HG03460 (cell line): Measurements from ENCODE around the gene PGBD5.
A peak's percentile ranks its signal among the peaks of the same experiment; 100 is the strongest.

ENCODE experiments used
- ATAC-seq: cut with Tn5 transposase; IDR thresholded peaks from one replicate; pipeline ENCODE4 v1.9.1; 2021; ENCODE audit not compliant: unreplicated experiment

PGBD5 gene

GRCh38 chr1:230307213-230307612, 118.9 kb downstream of the PGBD5 start:
- ATAC-seq, result no peak

GRCh38 chr1:230306169-230306568, 120.0 kb downstream of the PGBD5 start:
- ATAC-seq, result peak; percentile 51

- ATAC-seq, result no peak
These were observed 122.3 kb downstream of the PGBD5 start for GRCh38 chr1:230303822-230304221.

- ATAC-seq, result no peak
These were observed 123.1 kb downstream of the PGBD5 start for GRCh38 chr1:230303069-230303468.

GRCh38 chr1:230301822-230302221, 124.3 kb downstream of the PGBD5 start:
- no peak for ATAC-seq

GRCh38 chr1:230301322-230301721, 124.8 kb downstream of the PGBD5 start:
- ATAC-seq, result no peak

- no peak for ATAC-seq
These were observed 125.5 kb downstream of the PGBD5 start for GRCh38 chr1:230300322-230301301.

GRCh38 chr1:230299191-230300006, 126.7 kb downstream of the PGBD5 start:
- ATAC-seq, result no peak

- ATAC-seq, result no peak
These were observed 130.8 kb downstream of the PGBD5 start for GRCh38 chr1:230295367-230295766.

- no peak for ATAC-seq
These were observed 132.8 kb downstream of the PGBD5 start for GRCh38 chr1:230293390-230293700.

- no peak for ATAC-seq
These were observed 133.3 kb downstream of the PGBD5 start for GRCh38 chr1:230292689-230293389.

GRCh38 chr1:230291731-230292620, 134.2 kb downstream of the PGBD5 start:
- ATAC-seq, result no peak

GRCh38 chr1:230289350-230289644, 136.8 kb downstream of the PGBD5 start:
- no peak for ATAC-seq

GRCh38 chr1:230288641-230289349, 137.3 kb downstream of the PGBD5 start:
- ATAC-seq, result no peak

GRCh38 chr1:230287674-230288315, 138.3 kb downstream of the PGBD5 start:
- ATAC-seq, result no peak

- no peak for ATAC-seq
These were observed 139.3 kb downstream of the PGBD5 start for GRCh38 chr1:230286890-230287269.

GRCh38 chr1:230286166-230286889, 139.8 kb downstream of the PGBD5 start:
- ATAC-seq, result no peak

GRCh38 chr1:230285351-230285750, 140.8 kb downstream of the PGBD5 start:
- no peak for ATAC-seq

GRCh38 chr1:230284891-230285290, 141.2 kb downstream of the PGBD5 start:
- no peak for ATAC-seq
